Activated naive CD4-positive, alpha-beta T cell treated with anti-CD3 and anti-CD28 coated beads, Interleukin-2, amount 10 ng/mL, durations not matched to agents 7 days and 5 days (primary cell): Measurements from ENCODE around the gene TCF7L1.

Experiments used
- CTCF ChIA-PET: fragments of 350-600 bp; sonication (Branson Sonifier 250); formaldehyde crosslinking; loops from one replicate; lab custom pipeline; 2021; ENCODE audit warnings: antibody characterized with exemption; lab: Charles Lee
- DNase-seq: peaks from one replicate; pipeline ENCODE4 v3.0.0-alpha.2; 2020
- H3K27ac Mint-ChIP-seq: one replicate; pipeline ENCODE4 v1.8.0; 2021; ENCODE audit warnings: mild to moderate bottlenecking, moderate library complexity, mixed read lengths
- H3K27me3 Mint-ChIP-seq: one replicate; pipeline ENCODE4 v1.8.0; 2021; ENCODE audit warnings: mild to moderate bottlenecking, mixed read lengths
- H3K36me3 Mint-ChIP-seq: one replicate; pipeline ENCODE4 v1.8.0; 2021; ENCODE audit warnings: mixed read lengths
- H3K4me1 Mint-ChIP-seq: one replicate; pipeline ENCODE4 v1.8.0; 2021; ENCODE audit warnings: mixed read lengths
- H3K4me3 Mint-ChIP-seq: one replicate; pipeline ENCODE4 v1.8.0; 2021; ENCODE audit warnings: mild to moderate bottlenecking, moderate library complexity, mixed read lengths
- H3K9me3 Mint-ChIP-seq: one replicate; pipeline ENCODE4 v1.8.0; 2021; ENCODE audit warnings: mixed read lengths

Gene TCF7L1

GRCh38 chr2:85242321-85242720 is 109.1 kb downstream of the TCF7L1 start:
- Mint-ChIP-seq H3K9me3 (no peaks in the 10 kb centered on the region), H3K27ac (no peak overlapping the region), H3K4me3 (no peak overlapping the region), H3K4me1 (peaks cover 12% of the 10 kb centered on the region), H3K27me3 (peaks cover 60% of the 10 kb centered on the region), H3K36me3 (no peaks in the 10 kb centered on the region)
- no peak for DNase-seq
- CTCF ChIA-PET: no interaction called here

- Mint-ChIP-seq H3K4me1 (peaks cover 12% of the 10 kb centered on the region), H3K4me3 (no peak overlapping the region), H3K9me3 (no peaks in the 10 kb centered on the region), H3K27ac (no peak overlapping the region), H3K36me3 (no peaks in the 10 kb centered on the region), H3K27me3 (peaks cover 50% of the 10 kb centered on the region)
- CTCF ChIA-PET: interaction anchor here (0.8 to 1.5 kb wide), 4 partner anchors 12 to 317 kb away, joined by 3 to 5 read pairs (median 4); no protein-coding TSS in a partner anchor
- DNase-seq: peak; percentile 48
Observed at GRCh38 chr2:85243101-85244072, 110.2 kb downstream of the TCF7L1 start.

GRCh38 chr2:85244828-85245227 is 111.6 kb downstream of the TCF7L1 start:
- Mint-ChIP-seq H3K36me3 (no peaks in the 10 kb centered on the region), H3K27me3 (peaks cover 45% of the 10 kb centered on the region), H3K9me3 (no peaks in the 10 kb centered on the region), H3K4me1 (peaks cover 12% of the 10 kb centered on the region), H3K4me3 (no peak overlapping the region), H3K27ac (no peak overlapping the region)
- DNase-seq: no peak
- CTCF ChIA-PET: interaction anchor here (1.1 to 1.5 kb wide), 2 partner anchors 10 to 319 kb away, joined by 4 to 5 read pairs; no protein-coding TSS in a partner anchor

- CTCF ChIA-PET: interaction anchor here (0.9 kb wide), 1 partner anchor 9 kb away, joined by 3 read pairs; no protein-coding TSS in a partner anchor
- Mint-ChIP-seq H3K27ac (no peak overlapping the region), H3K9me3 (no peaks in the 10 kb centered on the region)
Observed at GRCh38 chr2:85245891-85246290, 112.7 kb downstream of the TCF7L1 start.

GRCh38 chr2:85246348-85246747 is 113.2 kb downstream of the TCF7L1 start:
- Mint-ChIP-seq H3K36me3 (no peaks in the 10 kb centered on the region), H3K27me3 (peaks cover 40% of the 10 kb centered on the region), H3K4me1 (peaks cover 3% of the 10 kb centered on the region), H3K4me3 (no peak overlapping the region), H3K9me3 (no peaks in the 10 kb centered on the region), H3K27ac (no peak overlapping the region)
- CTCF ChIA-PET: interaction anchor here (0.9 kb wide), 2 partner anchors 9 to 20 kb away, joined by 3 read pairs; no protein-coding TSS in a partner anchor
- no peak for DNase-seq

More at GRCh38 chr2:85245891-85246290, 112.7 kb downstream of the TCF7L1 start:
- no peak overlapping the region for H3K4me3 Mint-ChIP-seq
- H3K36me3 Mint-ChIP-seq: no peaks in the 10 kb centered on the region
- peaks cover 40% of the 10 kb centered on the region for H3K27me3 Mint-ChIP-seq
- peaks cover 6% of the 10 kb centered on the region for H3K4me1 Mint-ChIP-seq
- no peak for DNase-seq

- Mint-ChIP-seq H3K9me3 (no peaks in the 10 kb centered on the region), H3K4me3 (no peak overlapping the region), H3K36me3 (no peaks in the 10 kb centered on the region), H3K4me1 (peaks cover 1% of the 10 kb centered on the region), H3K27me3 (peaks cover 35% of the 10 kb centered on the region), H3K27ac (no peak overlapping the region)
- DNase-seq: no peak
- CTCF ChIA-PET: no interaction called here
Observed at GRCh38 chr2:85247610-85248009, 114.4 kb downstream of the TCF7L1 start.

GRCh38 chr2:85248773-85249509 is 115.7 kb downstream of the TCF7L1 start:
- Mint-ChIP-seq H3K36me3 (no peaks in the 10 kb centered on the region), H3K4me1 (no peaks in the 10 kb centered on the region), H3K27me3 (peaks cover 28% of the 10 kb centered on the region), H3K27ac (no peak overlapping the region), H3K9me3 (no peaks in the 10 kb centered on the region), H3K4me3 (no peak overlapping the region)
- DNase-seq: no peak
- CTCF ChIA-PET: no interaction called here

- Mint-ChIP-seq H3K9me3 (no peaks in the 10 kb centered on the region), H3K36me3 (no peaks in the 10 kb centered on the region), H3K27ac (no peak overlapping the region), H3K4me1 (no peaks in the 10 kb centered on the region), H3K27me3 (peaks cover 22% of the 10 kb centered on the region), H3K4me3 (no peak overlapping the region)
- no peak for DNase-seq
- CTCF ChIA-PET: interaction anchor here (1.4 kb wide), 1 partner anchor 13 kb away, joined by 3 read pairs; no protein-coding TSS in a partner anchor
Observed at GRCh38 chr2:85250045-85250444, 116.9 kb downstream of the TCF7L1 start.

GRCh38 chr2:85251070-85251616 is 118.0 kb downstream of the TCF7L1 start:
- H3K4me3 Mint-ChIP-seq: no peak overlapping the region
- H3K36me3 Mint-ChIP-seq: no peaks in the 10 kb centered on the region
- H3K9me3 Mint-ChIP-seq: no peaks in the 10 kb centered on the region
- H3K27ac Mint-ChIP-seq: no peak overlapping the region
- peaks cover 24% of the 10 kb centered on the region for H3K27me3 Mint-ChIP-seq
- CTCF ChIA-PET: interaction anchor here (0.5 to 1.4 kb wide), 3 partner anchors 14 to 21 kb away, joined by 3 to 6 read pairs (median 4); no protein-coding TSS in a partner anchor
- H3K4me1 Mint-ChIP-seq: no peaks in the 10 kb centered on the region
- DNase-seq: no peak

- Mint-ChIP-seq H3K27me3 (peaks cover 18% of the 10 kb centered on the region), H3K4me3 (no peak overlapping the region), H3K9me3 (no peaks in the 10 kb centered on the region), H3K27ac (no peak overlapping the region), H3K4me1 (no peaks in the 10 kb centered on the region), H3K36me3 (no peaks in the 10 kb centered on the region)
- CTCF ChIA-PET: interaction anchor here (3.3 kb wide), 1 partner anchor 12 kb away, joined by 15 read pairs; no protein-coding TSS in a partner anchor
- no peak for DNase-seq
Observed at GRCh38 chr2:85253890-85254289, 120.7 kb downstream of the TCF7L1 start.

- no peaks in the 10 kb centered on the region for H3K9me3 Mint-ChIP-seq
- peaks cover 13% of the 10 kb centered on the region for H3K27me3 Mint-ChIP-seq
- DNase-seq: no peak
- no peak overlapping the region for H3K4me3 Mint-ChIP-seq
- CTCF ChIA-PET: interaction anchor here (0.7 to 3.3 kb wide), 3 partner anchors 9 to 11 kb away, joined by 3 to 15 read pairs (median 4); no protein-coding TSS in a partner anchor
- no peaks in the 10 kb centered on the region for H3K36me3 Mint-ChIP-seq
- no peak overlapping the region for H3K27ac Mint-ChIP-seq
- H3K4me1 Mint-ChIP-seq: no peaks in the 10 kb centered on the region
Observed at GRCh38 chr2:85254540-85255300, 121.5 kb downstream of the TCF7L1 start.

GRCh38 chr2:85255456-85255812 is 122.2 kb downstream of the TCF7L1 start:
- no peak for DNase-seq
- no peaks in the 10 kb centered on the region for H3K36me3 Mint-ChIP-seq
- H3K27ac Mint-ChIP-seq: no peak overlapping the region
- H3K4me3 Mint-ChIP-seq: no peak overlapping the region
- H3K4me1 Mint-ChIP-seq: no peaks in the 10 kb centered on the region
- peaks cover 13% of the 10 kb centered on the region for H3K27me3 Mint-ChIP-seq
- no peaks in the 10 kb centered on the region for H3K9me3 Mint-ChIP-seq
- CTCF ChIA-PET: interaction anchor here (0.7 to 3.3 kb wide), 3 partner anchors 10 to 11 kb away, joined by 3 to 15 read pairs (median 4); no protein-coding TSS in a partner anchor
